ENCODE results near the gene HCN3.

Gene HCN3

DNA sequence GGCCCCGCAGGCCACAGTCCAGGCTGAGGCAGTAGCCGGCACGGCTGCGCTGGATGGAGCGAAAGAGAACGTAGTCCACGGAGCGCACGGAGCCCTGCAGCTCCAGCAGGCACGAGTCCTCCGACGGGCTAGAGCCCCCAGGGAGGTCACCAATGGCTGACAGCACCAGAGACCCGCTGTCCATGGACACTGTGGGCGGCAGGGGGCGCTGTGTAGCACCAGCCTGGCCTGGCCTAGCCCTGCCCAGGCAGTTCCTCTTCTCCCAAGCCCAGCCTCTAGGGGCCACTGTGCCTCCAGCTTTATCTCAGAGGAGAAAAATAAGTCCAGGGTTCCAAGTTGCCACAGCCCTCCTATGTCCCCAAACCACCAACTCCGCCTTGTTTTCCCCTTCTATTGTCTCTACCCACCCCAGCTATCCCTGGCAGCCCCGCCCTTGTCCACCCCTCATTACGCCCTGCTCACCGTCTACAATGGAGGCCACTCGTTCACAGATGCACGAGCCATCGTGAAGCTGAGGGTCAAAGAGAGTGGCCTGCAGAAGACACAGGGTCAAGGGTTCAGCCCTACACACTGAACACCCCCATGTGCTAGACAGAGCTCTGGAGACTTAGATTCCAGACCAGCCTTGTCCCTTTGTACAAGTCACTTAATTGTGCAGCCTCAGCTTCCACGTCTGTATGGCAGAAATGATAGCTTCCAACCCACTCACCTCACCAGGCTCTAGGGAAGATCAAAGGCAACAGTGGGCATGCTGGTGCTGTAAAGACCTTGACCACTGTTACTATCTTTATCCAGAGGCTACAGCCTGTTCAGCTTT lies 26.4 kb upstream of the HCN3 start (continued):
- TF ChIP-seq ZNF768 (tag by site-specific recombination; IDR thresholded peaks at IDR 0.05) (no peak), ZBTB7A (tag by site-specific recombination; IDR thresholded peaks at IDR 0.05; ENCODE audit: low read depth) (peak; percentile 60; the same call in 1 of the 2 replicates), IKZF3 (tag by site-specific recombination; IDR thresholded peaks at IDR 0.05) (peak; percentile 56), REPIN1 (tag by site-specific recombination; IDR thresholded peaks at IDR 0.05; ENCODE audit: low read depth) (no peak), ZNF221 (tag by site-specific recombination; IDR thresholded peaks at IDR 0.05; ENCODE audit: borderline replicate concordance) (no peak), ZNF510 (tag by site-specific recombination; IDR thresholded peaks at IDR 0.05; ENCODE audit: insufficient replicate concordance) (no peak), ZNF335 (tag by site-specific recombination; conservative IDR thresholded peaks at IDR 0.05) (peak; percentile 51; the same call in 1 of the 2 replicates), EGR2 (tag by site-specific recombination; IDR thresholded peaks at IDR 0.05; ENCODE audit: low read depth) (peak; percentile 35; the same call in 1 of the 2 replicates), ZNF404 (tag by site-specific recombination; IDR thresholded peaks at IDR 0.05) (no peak), ZBTB1 (tag by site-specific recombination; IDR thresholded peaks at IDR 0.05) (no peak), ZSCAN30 (tag by site-specific recombination; IDR thresholded peaks at IDR 0.05) (peak; percentile 88), ZNF157 (tag by site-specific recombination; IDR thresholded peaks at IDR 0.05) (no peak), BCL11A (tag by site-specific recombination; IDR thresholded peaks at IDR 0.05; ENCODE audit: low read depth) (0 out of 2 replicates have a peak, but pooled peaks have one; percentile 52), ZNF366 (tag by site-specific recombination; conservative IDR thresholded peaks at IDR 0.05) (0 out of 2 replicates have a peak, but pooled peaks have one; percentile 39), ZFP69B (tag by site-specific recombination; IDR thresholded peaks at IDR 0.05) (0 out of 2 replicates have a peak, but pooled peaks have one; percentile 47), ZBTB20 (tag by site-specific recombination; IDR thresholded peaks at IDR 0.05) (peak; percentile 90), SP7 (tag by site-specific recombination; IDR thresholded peaks at IDR 0.05) (peak; percentile 67), ZNF223 (tag by site-specific recombination; IDR thresholded peaks at IDR 0.05) (no peak), YY2 (tag by site-specific recombination; IDR thresholded peaks at IDR 0.05) (peak; percentile 63; the same call in 1 of the 2 replicates), ZNF184 (tag by site-specific recombination; IDR thresholded peaks at IDR 0.05) (no peak), ZBTB17 (tag by site-specific recombination; IDR thresholded peaks at IDR 0.05) (peak; percentile 64; the same call in 1 of the 2 replicates), ZNF146 (tag by site-specific recombination; IDR thresholded peaks at IDR 0.05) (no peak), ZEB2 (tag by site-specific recombination; IDR thresholded peaks at IDR 0.05) (peak; percentile 57), ZNF48 (tag by site-specific recombination; IDR thresholded peaks at IDR 0.05) (no peak), ZSCAN23 (tag by site-specific recombination; IDR thresholded peaks at IDR 0.05) (peak; percentile 35; the same call in 1 of the 2 replicates), ZNF654 (tag by site-specific recombination; IDR thresholded peaks at IDR 0.05; ENCODE audit: low read depth) (peak; percentile 93), KLF8 (tag by site-specific recombination; IDR thresholded peaks at IDR 0.05) (peak; percentile 53), ZXDB (tag by site-specific recombination; IDR thresholded peaks at IDR 0.05) (0 out of 2 replicates have a peak, but pooled peaks have one; percentile 52), ZNF324 (tag by site-specific recombination; IDR thresholded peaks at IDR 0.05) (peak; percentile 55; the same call in 1 of the 2 replicates), YY1 (tag by site-specific recombination; IDR thresholded peaks at IDR 0.05) (peak; percentile 91), ZNF677 (tag by site-specific recombination; IDR thresholded peaks at IDR 0.05) (no peak), ZFP3 (tag by site-specific recombination; IDR thresholded peaks at IDR 0.05; ENCODE audit: low read depth) (no peak)
- TF ChIP-seq, protein P1, sequence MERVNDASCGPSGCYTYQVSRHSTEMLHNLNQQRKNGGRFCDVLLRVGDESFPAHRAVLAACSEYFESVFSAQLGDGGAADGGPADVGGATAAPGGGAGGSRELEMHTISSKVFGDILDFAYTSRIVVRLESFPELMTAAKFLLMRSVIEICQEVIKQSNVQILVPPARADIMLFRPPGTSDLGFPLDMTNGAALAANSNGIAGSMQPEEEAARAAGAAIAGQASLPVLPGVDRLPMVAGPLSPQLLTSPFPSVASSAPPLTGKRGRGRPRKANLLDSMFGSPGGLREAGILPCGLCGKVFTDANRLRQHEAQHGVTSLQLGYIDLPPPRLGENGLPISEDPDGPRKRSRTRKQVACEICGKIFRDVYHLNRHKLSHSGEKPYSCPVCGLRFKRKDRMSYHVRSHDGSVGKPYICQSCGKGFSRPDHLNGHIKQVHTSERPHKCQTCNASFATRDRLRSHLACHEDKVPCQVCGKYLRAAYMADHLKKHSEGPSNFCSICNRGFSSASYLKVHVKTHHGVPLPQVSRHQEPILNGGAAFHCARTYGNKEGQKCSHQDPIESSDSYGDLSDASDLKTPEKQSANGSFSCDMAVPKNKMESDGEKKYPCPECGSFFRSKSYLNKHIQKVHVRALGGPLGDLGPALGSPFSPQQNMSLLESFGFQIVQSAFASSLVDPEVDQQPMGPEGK (tag by site-specific recombination; IDR thresholded peaks at IDR 0.05): peak; percentile 70
- TF ChIP-seq, protein P2, sequence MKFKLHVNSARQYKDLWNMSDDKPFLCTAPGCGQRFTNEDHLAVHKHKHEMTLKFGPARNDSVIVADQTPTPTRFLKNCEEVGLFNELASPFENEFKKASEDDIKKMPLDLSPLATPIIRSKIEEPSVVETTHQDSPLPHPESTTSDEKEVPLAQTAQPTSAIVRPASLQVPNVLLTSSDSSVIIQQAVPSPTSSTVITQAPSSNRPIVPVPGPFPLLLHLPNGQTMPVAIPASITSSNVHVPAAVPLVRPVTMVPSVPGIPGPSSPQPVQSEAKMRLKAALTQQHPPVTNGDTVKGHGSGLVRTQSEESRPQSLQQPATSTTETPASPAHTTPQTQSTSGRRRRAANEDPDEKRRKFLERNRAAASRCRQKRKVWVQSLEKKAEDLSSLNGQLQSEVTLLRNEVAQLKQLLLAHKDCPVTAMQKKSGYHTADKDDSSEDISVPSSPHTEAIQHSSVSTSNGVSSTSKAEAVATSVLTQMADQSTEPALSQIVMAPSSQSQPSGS (tag by site-specific recombination; IDR thresholded peaks at IDR 0.05; ENCODE audit: low read depth): no peak
- TF ChIP-seq, protein P3, sequence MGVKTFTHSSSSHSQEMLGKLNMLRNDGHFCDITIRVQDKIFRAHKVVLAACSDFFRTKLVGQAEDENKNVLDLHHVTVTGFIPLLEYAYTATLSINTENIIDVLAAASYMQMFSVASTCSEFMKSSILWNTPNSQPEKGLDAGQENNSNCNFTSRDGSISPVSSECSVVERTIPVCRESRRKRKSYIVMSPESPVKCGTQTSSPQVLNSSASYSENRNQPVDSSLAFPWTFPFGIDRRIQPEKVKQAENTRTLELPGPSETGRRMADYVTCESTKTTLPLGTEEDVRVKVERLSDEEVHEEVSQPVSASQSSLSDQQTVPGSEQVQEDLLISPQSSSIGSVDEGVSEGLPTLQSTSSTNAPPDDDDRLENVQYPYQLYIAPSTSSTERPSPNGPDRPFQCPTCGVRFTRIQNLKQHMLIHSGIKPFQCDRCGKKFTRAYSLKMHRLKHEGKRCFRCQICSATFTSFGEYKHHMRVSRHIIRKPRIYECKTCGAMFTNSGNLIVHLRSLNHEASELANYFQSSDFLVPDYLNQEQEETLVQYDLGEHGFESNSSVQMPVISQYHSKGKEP (tag by site-specific recombination; IDR thresholded peaks at IDR 0.05): no peak
- TF ChIP-seq, protein P4, sequence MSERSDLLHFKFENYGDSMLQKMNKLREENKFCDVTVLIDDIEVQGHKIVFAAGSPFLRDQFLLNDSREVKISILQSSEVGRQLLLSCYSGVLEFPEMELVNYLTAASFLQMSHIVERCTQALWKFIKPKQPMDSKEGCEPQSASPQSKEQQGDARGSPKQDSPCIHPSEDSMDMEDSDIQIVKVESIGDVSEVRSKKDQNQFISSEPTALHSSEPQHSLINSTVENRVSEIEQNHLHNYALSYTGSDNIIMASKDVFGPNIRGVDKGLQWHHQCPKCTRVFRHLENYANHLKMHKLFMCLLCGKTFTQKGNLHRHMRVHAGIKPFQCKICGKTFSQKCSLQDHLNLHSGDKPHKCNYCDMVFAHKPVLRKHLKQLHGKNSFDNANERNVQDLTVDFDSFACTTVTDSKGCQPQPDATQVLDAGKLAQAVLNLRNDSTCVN (tag by site-specific recombination; optimal IDR thresholded peaks at IDR 0.05): peak; percentile 24

Measured in HEK293 (cell line).